CD4-positive, alpha-beta T cell treated with Interleukin-17A for 1 hour (primary cell): ENCODE measurements around the gene LRRC10B.

ENCODE experiments used
- DNase-seq: peaks from one replicate; pipeline ENCODE4 v3.0.0-alpha.2; 2020

LRRC10B gene

DNA sequence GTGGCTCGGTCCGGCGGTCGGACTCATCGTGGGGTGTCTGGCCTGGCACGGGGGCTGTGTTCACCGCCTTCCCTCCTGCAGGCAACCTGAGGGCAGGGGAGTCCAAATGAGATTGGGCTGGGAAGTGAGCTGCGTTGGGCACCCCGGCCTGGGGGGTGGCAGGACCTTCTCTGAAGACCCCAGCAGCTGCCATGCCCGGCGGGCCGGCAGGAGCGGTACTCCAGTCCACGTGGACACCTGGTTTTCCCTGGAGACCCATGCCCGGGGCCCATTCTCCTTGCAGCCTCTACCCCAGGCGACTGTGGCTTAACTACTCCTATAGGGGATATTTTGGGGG is 24.5 kb downstream of the LRRC10B start:
- no peak for DNase-seq

DNA sequence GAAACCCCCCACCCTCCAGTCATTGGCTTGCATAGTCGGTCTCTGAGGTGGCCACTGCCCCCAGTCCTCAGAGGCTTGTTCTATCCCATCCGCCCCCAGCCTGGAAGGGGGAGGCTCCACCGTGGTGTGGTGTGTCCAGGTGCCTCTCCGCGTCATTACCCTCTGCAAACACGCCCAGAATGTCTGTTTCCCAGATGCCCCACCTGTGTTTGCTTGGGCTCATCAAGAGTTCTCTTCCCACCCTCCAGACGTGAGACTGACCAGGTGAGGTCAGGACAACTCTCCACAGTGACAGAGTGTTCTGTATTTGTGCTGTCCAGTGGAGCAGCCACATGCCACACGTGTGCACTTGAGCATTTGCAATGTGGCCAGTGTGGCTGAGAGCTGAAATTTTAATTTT is 24.9 kb downstream of the LRRC10B start:
- no peak for DNase-seq

DNA sequence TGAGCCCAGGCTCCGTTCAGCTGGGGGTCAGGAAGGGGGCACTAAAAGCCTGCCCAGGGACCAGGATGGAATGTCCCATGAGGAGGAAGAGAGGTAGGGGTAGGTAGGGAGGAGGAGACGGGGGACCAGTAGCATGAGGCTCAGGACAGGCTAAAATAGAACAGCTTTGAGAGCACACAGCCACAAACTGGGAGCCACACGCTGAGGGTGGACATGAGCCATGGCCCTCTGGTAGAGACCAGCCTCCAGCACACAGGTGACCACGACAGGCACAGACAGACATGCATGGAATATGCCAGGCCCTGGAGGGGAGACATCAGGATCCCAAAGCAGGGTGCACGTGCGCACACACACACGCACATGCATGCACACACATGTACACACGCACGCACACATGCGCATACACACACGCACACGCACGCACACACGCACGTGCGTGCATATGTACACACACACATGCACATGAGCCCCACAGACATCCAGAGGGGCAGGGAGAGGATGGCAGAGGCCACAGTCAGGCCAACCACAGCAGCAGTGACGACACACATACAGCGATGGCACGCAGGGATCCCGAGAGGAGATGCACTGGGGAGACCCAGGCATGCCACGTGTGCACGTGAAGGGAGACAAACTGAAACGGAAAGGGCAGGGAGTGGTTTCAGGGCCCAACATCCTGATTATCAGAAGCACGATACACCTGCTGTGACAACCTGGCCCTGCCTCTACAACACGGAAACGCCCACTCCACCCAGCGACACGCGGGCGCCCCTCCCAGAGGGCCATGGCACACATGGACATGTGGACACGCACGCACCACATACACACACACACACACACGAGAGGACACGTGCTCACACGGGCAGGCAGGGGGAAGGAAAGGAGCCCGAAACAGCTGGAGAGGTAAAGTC is 25.7 kb downstream of the LRRC10B start:
- no peak for DNase-seq

DNA sequence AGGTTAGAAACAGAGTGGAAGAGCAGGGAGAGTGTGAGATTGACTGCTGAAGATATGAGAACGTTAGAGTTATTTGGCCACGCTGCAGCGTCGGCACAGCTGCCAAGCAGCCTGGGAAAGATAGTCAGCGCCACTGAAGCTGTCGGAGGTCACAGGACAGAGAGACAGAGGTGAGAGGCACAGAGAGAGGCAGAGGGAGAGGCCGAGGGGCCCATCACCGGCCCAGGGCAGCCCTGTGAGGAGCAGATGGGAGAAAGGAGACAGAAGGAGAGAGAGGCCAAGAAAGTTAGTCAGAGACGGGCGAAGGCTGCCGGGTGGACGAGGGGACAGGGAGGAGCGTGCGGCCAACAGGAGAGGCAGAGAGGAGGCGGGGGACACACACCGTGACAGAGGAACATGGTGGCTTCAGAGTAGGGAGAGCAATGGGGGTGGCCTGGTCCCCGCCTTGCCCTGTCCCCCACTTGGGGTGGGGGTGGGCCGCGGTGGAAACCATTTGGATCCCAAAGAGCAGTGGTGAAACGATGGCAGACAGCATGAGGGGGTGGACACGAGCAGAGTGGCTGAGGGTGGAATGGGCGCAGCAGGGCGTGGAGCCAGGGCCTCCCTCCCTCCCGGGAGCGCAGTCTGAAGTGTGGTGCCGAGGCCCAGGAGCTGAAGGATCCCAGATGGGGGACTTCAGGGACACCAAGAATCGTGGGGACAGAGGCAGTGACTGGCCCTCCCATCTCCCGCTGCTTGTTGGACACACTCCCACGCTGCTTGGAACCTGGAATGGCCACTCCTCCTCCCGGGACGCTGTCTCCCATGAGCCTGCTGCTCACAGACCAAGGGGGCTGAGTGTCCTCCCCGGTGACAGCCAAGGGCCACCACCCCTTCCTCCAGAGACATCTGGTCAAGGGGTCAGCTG is 26.6 kb downstream of the LRRC10B start:
- DNase-seq, result no peak

DNA sequence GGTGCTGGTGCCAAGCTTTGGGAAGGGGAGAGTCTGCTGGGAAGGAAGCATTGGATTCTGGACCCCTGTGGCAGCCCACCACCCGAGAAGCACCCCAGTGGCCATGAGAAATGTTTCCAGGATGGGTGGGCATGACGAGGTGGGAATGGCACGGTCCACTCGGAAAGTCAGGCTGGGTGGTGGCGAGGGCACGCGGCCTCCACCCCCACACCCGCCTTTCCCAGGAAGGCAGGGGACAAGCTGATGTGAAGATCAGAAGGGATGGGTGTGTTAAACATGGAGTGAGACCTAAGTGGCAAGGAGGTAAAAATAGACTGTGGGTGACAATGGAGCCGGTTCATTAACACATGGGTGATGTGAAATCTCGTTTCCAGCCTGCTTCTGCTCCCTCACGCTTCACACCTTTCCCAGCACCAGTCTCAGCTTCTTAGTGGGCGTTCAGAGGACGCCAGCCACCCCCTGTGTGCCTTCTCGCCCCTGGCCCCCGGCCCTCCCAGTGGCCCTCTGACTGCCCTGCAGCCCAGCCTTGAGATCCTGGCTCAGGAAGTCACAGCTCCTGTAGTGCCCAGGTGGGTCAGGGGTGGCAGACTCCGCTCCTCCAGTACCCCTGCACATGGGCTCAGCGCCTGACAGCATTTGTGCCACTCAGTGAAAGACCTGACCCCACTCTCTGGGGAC is 27.6 kb downstream of the LRRC10B start:
- DNase-seq, result no peak

DNA sequence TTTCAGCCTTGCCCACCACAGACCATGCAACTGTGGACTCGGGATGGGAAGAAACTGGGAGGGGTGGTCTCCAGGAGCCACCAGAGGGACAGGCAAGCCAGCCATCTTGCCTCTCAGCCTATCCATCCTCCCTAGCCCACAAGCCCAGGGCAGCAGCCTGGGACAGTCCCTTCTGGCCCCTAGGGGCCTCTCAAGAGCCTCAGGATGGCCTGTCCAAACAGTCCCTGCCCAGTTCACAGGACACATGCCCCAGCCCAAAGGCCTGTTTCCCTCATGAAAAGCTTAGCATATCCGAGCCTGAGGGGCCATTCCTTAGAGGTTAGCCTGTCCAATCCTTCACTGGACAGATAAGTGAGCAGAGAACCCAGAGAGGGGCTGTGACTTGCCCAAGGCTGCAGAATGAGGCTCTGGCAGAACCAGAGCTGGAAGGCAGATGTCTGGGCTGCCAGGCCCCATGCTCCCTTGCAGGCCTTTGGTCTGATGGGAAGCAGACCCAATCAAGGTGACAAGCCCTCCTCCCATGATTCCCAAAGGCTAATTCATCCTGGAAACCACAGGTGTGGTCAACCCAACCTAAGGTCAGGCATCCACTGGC is 28.2 kb downstream of the LRRC10B start:
- DNase-seq, result no peak

DNA sequence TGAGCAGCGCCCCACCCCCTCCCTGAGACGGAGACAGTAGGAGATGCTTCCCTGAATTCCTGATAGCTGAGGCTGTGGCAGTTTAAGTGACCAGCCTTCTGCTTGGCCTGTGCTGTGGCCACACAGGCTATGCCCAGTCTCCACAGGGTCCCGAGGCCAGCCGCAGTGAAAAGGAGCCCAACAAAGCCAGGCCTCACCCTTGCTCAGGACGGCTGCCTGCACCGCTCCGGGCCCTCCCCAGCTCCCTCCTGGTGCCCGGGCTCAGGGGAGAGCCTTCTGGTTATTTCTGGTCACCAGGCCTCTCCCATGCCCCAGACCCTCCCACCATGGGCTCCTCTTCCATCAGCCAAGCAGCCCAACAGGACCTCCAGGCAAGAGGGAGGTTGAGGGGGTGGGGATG is 28.8 kb downstream of the LRRC10B start:
- DNase-seq, result no peak

DNA sequence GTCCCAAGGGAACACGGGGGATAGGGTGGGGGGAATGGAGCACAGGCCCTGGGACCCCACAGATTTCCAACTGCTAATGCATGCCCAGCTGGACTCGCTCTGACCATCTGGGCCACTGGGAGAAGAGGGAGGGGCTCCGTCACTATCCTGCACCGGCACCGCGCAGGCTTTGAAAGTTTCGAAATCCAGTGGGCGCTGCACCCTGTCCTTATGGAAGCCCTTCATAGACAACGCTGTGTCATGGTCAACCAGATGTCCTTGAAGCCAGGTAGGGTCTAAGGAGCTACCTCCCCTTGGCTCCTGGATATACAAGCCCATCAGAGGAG is 30.1 kb downstream of the LRRC10B start:
- DNase-seq, result no peak

DNA sequence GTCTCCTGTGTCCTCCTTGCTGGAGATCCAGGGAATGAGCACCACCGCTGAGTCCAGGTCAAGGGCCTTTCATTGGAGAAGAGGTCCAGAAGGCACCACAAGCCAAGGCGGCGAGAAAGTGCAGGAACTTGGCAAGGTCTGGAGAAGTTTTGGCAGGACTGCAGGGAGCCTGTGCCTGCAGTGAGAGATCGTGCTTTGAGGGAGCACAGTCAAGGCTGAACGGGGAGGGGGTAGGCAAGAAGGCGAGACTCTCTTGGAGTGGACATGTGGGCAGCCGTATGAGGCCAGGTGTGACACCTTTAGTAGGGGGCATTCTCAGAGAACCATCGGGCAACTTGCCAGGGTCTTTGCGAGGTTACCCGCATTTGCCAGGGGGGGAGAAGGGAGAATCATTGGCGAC is 30.5 kb downstream of the LRRC10B start:
- no peak for DNase-seq

DNA sequence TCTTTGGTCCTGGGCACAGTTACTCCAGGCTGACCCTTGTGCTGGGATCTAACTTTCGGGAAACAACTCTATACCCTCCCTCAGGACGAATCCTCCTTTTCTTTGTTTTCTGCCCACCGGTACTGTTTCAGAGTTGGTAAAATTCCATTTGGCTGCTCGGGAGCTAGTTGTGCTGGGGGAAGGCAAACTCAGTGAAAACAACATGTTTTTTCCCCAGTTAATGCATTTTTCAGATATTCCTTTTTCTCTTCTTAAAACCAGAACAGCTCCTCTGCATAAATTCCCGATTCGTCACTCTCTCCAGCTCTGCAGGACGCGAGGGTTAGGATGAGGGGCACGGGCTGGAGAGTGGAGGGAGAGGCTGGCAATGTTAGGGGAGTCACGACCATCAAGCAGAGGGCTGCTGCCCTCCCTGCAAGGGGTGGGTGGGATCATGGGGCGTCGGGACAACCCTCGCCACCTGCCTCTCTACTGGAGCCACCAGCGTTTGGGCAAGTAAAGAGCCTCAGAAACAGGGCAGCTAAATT is 31.3 kb downstream of the LRRC10B start:
- no peak for DNase-seq

DNA sequence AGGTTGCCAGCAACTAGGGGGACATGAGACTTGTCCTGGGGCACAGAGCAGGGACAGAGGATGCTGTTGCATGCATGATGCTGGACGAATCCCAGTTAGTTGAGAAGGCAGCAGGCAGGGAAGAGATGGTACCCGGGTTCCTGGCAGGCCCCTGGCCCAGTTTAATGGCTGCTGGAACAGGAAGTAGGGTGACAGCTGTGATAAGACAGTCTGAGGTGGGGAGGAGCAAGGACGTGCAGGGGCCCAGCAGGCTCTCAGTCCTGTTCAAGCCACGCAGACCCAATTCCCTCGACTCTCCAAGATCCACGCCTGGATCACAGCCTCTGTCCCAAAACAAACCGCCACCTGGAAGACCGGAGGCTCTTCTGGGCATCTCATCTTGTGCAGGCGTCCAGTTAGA is 32.0 kb downstream of the LRRC10B start:
- DNase-seq, result no peak

DNA sequence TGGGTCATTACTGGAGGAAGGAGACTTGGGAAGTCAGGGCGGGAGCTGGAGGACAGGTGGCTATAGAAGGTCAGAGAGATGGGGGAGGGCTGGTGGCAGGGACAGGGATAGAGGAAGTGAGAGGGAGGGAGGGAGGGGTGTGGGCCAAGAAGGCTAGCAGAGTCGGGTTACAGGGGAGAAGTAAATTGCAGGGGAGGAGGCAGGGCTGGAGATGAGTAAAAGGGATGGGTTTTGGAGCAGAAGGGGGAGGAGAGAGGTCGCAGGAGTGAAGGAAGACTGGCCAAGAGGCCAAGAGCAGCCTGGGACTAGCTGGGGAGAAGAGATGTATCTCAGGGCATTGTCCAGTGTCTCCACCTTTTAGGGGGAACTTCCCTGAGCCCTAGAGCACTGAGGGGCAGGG is 33.0 kb downstream of the LRRC10B start:
- DNase-seq, result no peak

DNA sequence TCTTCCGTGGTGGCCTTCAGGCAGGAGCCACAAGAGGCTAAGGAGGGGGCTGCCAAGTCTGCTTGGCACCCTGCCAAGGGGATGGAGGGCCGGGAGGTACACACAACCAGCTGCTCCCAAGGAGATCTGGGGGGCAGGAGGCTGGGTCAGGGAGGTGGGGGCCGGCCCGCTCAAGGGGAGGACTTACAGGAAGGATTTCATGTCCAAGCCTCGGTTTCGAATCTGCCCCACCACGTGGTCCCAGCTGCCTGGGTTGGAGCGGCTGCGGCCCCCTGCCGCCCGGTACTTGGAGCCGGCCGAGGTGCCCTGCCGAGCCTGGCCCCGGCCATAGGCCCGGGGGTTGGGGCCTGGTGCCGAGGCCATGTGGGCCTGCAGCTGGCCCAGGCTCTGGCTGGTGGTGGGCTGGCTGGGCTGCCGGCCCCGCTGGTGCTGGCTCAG is 33.5 kb downstream of the LRRC10B start:
- no peak for DNase-seq

DNA sequence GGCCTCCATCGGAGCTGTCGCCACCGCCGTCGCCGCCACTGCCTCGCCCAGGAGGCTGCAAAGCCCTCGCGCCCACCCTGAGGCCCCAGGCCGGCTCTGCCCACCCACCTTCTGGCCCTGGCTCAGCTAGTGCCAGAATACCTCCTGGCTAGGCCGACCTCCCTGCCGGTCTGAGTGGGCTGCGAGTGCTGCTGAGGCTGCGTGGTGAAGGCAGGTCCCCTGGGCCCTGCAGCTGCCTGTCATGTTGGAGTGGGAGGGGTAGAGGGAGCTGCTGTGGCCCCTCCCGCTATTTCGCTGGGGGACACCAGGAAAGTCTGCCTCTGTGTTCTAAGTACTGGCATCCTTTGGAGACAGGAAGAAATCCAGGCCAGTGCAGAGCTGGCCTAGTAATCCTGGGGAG is 34.2 kb downstream of the LRRC10B start:
- DNase-seq, result no peak

DNA sequence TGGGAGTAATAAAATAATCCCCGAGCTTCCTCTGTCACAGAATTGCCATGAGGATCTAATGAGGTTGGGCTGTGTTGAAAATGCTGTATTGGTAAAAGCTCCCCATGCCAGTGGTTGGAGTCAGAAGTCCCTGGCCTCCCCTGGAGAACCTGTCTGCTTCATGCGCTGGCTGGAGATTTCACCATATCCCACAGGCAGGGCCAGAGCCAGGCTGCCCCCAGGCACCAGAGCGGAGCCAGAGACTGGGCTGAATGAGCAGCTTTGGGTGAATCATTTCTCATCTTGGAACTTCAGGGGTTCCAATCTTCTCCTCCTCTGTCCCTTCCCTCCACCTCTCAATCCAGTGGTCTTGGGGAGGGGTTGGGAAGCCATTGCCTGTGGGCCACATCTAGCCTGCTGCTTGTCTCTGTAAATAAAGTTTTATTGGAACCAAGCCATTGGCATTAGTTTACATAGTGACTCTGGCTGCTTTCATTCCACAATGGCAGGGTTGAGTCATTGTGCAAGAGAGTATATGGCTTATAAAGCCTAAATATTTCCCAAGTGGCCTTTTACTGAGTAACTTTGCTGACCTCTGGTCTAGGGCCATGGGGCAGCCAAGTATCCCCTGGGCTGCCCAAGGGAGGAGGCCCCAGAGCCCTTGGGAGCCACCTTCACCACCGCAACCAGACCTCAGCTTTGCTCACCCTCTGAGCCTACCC is 35.2 kb downstream of the LRRC10B start:
- DNase-seq, result no peak

DNA sequence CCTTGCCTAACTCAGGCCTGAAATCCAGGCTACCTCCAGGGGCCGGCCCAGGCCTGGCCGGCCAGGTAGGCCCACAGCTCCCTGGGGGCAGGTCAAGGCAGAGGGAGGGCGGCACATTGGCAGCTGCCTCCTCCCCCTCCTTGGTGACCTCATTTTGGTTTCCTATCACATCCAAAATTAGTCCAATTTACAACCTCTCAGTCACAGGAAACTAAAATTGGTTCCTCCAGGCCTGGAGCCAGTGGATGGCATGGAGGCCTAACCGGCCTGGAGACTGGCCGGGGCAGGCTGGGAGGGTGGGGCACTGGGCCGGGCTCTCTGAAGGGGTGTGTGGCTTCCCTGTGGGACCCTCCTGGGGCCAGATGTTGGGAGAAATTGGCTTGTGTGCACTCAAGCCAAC is 35.9 kb downstream of the LRRC10B start:
- DNase-seq, result no peak

DNA sequence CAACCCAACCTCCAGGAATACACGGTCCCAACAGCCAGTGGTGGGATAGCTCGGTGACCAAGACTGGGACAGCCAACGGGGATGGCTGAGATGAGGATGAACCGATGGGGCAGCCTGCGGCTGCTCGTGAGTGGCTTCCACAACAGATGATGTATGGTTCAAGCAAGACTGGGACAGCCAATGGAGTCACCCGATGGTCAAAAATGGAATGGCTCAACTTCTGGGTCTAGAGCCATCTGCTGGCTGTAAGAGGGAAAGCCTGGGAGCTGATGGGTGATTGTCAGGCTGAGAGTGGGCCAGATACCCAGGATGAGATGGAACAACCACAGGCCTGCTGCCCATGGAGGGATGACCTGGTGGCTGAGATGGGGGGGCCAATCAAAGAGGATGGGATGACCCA is 36.8 kb downstream of the LRRC10B start:
- DNase-seq, result no peak

DNA sequence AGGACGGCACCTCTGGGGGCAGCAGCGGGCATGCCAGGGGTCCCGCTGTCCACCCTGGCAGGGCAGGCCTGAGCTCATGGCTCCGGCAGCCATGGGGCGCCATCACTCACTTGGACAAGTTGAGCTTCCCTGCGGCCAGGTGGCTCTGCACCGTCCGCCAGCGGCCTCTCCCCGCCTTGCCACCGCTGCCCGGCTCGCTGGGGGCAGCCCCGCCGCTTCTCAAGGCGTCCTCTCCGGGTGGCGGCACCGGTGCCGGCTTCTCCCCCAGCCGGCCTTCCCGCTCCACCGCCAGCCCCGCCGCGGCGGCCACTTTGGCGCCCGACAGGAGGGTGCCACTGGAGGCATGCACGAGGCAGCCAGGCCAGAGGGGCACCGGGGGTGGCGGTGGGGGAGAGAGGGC is 37.4 kb downstream of the LRRC10B start:
- no peak for DNase-seq

DNA sequence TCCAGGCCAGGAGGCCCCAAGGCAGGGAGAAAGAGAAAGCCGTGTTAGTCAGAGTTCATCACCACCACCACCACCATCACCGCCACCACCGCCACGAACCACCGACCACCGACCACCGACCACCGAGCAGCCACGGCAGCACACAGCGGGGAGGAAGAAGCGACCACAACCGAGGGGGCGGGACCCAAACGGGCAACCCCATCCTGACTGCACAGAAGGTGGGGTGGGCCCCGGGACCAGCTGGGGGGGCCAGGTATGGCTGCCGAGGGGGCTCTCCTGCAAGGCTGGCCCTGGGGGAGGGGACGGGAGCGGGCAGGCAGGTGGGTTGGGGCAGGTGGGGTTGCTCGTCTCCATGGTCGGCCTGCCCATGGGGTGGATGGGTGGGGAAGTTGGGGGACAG is 38.1 kb downstream of the LRRC10B start:
- DNase-seq, result no peak

DNA sequence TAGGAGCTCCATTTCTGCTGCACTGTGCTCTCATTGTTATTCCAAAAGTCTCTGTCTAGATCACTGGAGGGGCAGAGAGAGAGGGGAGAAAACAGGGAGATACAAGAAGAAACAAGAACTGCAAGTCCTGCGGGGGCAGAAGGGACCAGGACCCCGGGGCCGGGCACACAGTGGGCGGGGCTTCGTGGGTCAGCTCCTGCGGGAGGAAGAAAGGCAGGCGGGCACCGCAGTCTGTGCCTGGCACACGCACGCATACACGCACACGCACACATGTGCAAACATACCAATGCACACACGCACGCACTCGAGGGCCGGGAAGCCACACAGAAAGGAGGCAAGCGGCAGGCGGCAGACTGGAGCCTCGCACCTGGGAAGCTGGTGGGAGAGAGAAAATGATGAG is 38.7 kb downstream of the LRRC10B start:
- no peak for DNase-seq

DNA sequence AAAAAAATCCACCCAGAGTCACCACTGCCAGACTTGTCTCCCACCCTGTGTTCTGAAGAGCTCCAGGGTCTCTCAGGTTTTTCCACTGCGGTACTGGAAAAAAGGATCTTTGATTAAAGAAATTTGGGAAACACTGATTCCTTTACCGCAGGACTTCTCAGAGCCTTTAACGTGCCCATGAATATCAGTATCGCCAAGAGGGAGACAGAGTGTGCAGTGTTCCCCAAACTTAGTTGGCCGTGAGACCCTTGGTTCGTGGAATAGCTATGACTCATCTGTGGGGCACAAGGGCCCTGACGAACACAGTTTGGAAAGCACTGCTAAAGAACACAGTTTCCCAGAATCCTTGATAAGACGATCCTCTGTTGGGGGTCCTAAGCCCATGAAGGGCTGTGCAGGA is 40.6 kb downstream of the LRRC10B start:
- no peak for DNase-seq
